GM10847 (cell line): ENCODE results near the gene NMT2.

Experiments used
- POLR2A ChIP-seq: IDR thresholded peaks from 2 replicates; pipeline ENCODE4 v1.6.1; 2011; ENCODE audit not compliant: insufficient read length; ENCODE audit errors: extremely low read depth

Gene NMT2

DNA sequence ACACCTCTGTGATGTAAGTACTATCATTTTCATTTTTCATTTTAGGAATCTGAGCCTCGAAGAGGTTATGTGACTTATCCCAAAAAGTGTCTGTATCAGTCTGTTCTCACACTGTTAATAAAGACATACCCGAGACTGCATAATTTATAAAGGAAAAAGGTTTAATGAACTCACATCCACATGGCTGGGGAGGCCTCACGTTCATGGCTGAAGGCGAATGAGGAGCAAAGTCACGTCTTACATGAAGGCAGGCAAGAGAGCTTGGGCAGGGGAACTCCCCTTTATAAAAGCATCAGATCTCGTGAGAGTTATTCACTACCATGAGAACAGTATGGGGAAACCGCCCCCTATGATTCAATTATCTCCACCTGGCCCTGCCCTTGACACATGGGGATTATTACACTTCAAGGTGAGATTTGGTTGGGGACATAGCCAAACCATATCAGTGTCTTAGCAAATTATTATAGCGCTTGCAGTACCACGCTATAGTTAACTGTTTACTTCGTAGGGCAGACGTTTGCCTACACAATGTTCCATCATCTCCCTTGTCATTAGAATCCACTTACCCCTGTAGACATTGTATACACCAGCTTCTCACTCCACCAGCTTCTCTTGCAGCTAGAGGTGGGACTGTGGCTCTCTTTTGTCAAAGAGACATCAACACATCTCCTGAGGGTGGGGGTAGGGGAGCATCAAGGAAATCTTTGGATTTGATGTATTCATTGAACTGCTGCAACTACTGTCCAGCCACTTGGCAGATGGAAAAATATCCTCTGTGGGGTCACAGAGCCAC, 15.4 kb upstream of the NMT2 start:
- no peak for TF ChIP-seq POLR2A

- TF ChIP-seq POLR2A = no peak
Measured at GRCh38 chr10:15182540-15183207, 14.2 kb upstream of the NMT2 start.

DNA sequence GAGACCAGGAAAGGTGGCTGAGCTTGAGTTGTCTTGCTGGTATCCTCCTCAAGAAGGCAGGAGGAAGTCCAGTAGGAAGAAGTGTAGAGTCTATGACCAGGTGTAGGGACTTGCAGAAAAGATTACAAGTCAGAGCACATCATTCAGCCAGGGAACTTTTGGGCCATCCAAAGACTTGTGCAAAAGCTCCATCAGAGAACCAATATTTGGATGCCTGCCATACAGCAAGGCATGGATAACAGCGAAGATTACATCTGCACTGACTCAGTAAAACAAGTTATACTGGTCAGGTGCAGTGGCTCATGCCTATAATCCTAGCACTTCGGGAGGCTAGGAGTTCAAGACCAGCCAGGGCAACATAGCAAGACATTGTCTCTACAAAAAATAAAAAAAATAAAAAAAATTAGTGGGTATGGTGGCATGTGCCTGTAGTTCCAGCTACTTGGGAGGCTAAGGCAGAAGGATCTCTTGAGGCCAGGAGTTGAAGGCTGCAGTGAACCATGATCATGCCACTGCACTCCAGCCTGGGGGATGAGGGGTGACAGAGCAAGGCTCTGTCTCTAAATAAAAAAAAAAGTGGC, 13.2 kb upstream of the NMT2 start:
- no peak for TF ChIP-seq POLR2A

DNA sequence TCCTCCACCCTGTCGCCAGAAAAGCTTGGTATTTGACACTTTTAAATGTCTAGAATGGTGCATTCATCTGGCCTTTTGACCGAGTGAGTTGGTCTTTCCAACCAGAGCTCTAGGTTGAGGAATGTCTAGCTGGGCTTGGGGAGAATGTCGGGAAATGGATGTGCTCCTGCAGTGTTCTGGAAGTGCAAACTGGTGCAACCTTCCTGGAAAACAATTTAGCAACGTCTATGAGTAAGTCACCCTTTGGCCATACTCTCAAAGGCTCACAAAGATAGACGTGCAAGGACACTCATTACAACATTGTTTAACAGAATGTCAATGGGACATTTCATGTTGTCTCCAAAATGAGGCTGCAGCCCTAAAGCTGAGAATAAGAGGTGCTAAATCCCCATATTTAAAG, 12.2 kb upstream of the NMT2 start:
- no peak for TF ChIP-seq POLR2A

DNA sequence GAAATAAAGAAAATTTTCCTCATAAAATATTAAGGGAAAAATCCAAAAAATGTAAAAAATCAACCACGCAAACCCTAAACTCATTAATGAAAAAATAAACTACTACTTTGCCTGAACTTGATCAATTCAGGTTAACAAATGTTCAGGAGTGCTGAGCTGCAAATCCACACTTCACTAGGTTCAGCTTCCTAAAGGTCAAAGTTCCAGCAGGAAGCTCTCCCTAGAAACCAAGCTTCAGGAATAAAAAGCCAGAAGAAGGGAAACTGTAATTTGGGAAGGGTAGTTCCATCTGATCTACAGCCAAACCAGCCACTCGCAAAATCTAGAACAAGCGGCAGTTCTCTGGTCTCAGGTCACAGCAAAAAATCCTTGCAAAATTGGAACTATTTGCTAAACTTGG, 7.8 kb upstream of the NMT2 start:
- TF ChIP-seq POLR2A = no peak

DNA sequence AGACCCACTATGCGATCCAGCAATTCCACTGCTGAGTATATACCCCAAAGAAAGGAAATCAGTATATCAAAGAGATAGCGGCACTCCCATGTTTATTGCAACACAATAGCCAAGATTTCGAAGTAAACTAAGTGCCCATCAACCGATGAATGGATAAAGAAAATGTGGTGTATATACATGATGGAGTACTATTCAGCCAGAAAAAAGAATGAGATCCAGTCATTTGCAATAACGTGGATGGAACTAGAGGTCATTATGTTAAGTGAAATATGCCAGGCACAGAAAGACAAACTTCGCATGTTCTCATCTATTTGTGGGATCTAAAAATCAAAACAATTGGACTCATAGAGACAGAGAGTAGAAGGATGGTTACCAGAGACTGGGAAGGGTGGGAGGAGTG, 7.1 kb upstream of the NMT2 start:
- TF ChIP-seq POLR2A = no peak

- no peak for TF ChIP-seq POLR2A
Measured at GRCh38 chr10:15172306-15172840, 3.9 kb upstream of the NMT2 start.

- no peak for TF ChIP-seq POLR2A
Measured at GRCh38 chr10:15169555-15170401, 1.3 kb upstream of the NMT2 start.

DNA sequence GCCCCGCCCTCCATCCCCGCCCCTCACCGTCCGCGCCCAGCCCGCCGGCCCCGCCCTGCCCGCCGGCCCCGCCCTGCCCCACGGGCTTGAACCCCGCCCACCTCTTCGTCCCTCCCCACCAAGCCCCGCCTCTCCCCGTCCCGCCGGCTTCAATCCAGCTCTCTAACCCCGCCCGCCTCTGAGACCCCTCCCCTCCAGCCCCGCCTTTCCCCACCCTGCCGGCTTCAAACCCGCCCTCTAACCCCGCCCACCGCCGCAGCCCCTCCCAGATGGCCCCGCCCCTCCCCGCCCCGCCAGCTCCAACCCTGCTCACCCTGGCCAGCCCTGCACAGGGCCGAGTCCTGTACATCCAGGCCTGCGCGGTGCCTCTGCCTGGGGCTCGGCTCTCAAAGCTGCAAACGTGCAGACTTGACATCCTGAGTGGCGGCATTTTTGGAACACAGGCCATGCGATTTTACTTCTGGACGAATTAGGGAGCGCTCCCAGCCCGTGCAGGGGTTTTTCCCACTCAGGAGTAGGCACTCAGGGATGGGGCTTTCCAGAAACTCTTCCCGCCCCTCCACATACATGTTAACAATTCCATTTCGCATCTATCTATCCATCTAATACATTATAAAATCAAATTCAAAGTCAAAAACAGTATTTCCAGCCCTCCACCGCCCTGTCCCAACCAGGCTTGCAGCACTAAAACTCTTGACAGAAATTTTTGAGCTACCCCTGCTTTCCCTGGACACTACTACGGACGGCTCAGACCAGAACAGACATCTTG, 477 bp upstream of the NMT2 start:
- TF ChIP-seq POLR2A = peak; percentile 36

DNA sequence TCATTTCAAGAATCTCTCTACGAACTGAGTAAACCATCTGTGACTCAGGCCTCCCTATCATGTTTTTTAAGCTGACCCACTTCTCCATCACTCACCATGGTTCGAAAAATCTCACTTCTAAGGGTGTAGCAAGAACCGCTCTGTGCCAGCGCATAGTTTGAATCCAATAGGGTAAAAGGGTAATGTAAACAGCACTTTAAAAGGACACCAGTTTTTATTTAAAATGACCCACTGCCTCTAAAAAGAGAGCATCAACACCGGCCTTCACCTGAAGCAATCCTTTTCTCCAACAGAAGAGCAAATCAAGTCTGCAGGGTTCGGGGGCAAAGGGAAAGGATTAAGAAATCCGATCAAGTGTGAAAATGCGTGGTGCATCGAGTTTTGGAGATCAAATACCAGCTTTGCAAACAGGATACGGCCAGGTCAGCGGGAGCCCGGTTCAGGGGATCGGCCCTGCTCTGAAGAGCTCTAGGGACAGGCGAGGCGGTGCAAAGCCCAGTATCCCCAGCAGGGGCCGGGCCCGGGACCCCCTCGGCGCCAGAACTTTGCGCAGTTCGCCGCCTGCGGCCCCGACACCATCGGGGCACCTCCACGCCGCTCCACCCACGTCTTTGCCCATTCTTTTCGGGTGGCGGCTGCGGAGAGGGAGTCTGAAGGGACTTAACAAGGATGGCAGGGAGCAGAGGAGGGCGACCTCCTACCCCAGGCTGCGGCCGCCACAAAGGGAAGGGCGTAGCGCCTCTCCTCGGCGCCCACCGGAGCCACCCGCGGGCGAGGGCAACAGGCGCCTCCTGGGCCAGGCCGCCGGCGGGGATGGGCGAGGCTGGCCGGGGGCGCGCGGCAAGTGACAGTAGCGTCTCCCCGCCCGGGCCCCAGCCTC, 842 bp downstream of the NMT2 start:
- TF ChIP-seq POLR2A = no peak

DNA sequence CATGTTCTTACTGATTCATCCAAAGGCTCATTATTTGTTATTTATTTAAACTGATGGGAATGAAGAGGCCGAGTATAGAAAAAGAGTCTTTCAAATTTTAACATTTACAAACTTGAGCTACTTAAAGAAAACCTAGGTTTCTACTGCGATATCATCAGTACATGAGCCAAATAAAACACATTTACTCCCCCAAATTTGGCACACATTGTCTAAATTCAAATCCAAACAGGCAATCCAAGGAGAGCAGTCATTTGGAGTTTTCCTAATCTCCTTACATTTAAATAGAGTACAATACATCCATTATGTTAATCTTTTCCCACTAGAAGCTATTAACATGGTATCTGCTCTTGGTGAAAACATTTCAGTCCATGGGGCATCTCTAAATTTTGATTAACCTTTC, 2.2 kb downstream of the NMT2 start:
- TF ChIP-seq POLR2A = no peak

DNA sequence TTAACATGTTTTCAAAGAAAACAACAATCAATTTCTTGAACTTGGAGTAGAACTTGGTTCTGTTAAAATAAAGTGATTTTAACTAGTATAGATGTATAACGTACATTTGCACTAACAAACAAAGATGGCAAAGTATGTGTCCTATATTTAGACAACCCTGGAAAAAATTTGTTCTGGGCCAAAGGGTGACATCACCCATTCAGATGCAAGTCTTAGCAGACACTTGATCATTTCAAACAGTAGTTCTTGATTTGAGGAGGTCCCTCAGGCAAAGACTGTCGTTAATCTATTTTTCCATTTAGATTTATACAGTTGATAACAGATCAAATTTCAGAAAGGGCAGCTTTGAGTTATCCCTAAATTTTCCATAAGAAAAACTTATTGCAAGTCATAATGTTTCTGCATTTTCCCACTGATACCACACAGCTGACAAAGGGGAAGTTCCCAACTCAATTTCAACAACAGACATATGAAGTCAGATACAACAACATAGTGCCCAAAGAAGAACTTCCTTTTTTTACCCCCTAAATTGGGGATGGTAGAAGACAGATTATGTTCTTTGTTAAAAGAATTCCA, 5.2 kb downstream of the NMT2 start:
- TF ChIP-seq POLR2A = no peak

DNA sequence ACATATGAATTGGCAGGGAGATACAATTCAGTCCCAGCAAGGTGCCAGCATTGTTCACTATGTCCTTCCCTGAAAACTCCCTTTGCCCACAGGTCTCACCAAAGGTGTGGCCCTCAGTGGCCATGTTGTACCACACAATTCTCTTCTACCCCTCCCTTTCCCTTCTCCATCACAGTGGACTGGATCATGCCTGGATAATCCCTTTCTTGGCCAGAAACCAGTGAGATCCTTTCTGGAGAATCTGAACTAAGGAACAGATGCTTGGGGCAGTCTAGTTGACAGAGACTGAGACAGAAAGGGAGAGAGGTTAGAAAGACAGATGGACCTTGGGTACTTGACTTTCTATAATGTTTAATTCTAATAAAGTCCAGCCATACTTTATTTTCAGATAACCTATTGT, 9.5 kb downstream of the NMT2 start:
- no peak for TF ChIP-seq POLR2A

- no peak for TF ChIP-seq POLR2A
Measured at GRCh38 chr10:15158448-15158847, 10.0 kb downstream of the NMT2 start.
